Measurements from ENCODE around the gene CFAP251.
"Not testable (repeated sequence)": the region's sequence is repeated elsewhere in the genome, so short reads cannot be mapped to it uniquely, and the experiment has no call there.

The CFAP251 gene

GRCh38 chr12:122030424-122031035 lies 112.1 kb downstream of the CFAP251 start:
- no peak overlapping the region for H3K4me3 ChIP-seq (ENCODE audit: low read depth, low read length)
- no peak for TF ChIP-seq CTCF (IDR thresholded peaks at IDR 0.05; ENCODE audit: borderline replicate concordance, insufficient read depth, low read depth, low read length)

- TF ChIP-seq CTCF (IDR thresholded peaks at IDR 0.05; ENCODE audit: borderline replicate concordance, insufficient read depth, low read depth, low read length), result peak; percentile 88
- H3K4me3 ChIP-seq (ENCODE audit: low read depth, low read length), result no peak overlapping the region
Measured at GRCh38 chr12:122031342-122032216, 113.2 kb downstream of the CFAP251 start.

GRCh38 chr12:122032580-122032979 lies 114.2 kb downstream of the CFAP251 start:
- no peak for TF ChIP-seq CTCF (IDR thresholded peaks at IDR 0.05; ENCODE audit: borderline replicate concordance, insufficient read depth, low read depth, low read length)
- no peak overlapping the region for H3K4me3 ChIP-seq (ENCODE audit: low read depth, low read length)

GRCh38 chr12:122035292-122035691 lies 116.9 kb downstream of the CFAP251 start:
- H3K4me3 ChIP-seq (ENCODE audit: low read depth, low read length), result no peak overlapping the region
- TF ChIP-seq CTCF (IDR thresholded peaks at IDR 0.05; ENCODE audit: borderline replicate concordance, insufficient read depth, low read depth, low read length), result no peak

- no peak overlapping the region for H3K4me3 ChIP-seq (ENCODE audit: low read depth, low read length)
- no peak for TF ChIP-seq CTCF (IDR thresholded peaks at IDR 0.05; ENCODE audit: borderline replicate concordance, insufficient read depth, low read depth, low read length)
Measured at GRCh38 chr12:122036153-122036552, 117.8 kb downstream of the CFAP251 start.

- TF ChIP-seq CTCF (IDR thresholded peaks at IDR 0.05; ENCODE audit: borderline replicate concordance, insufficient read depth, low read depth, low read length), result no peak
- H3K4me3 ChIP-seq (ENCODE audit: low read depth, low read length), result no peak overlapping the region
Measured at GRCh38 chr12:122040579-122041386, 122.4 kb downstream of the CFAP251 start.

GRCh38 chr12:122041458-122041857 lies 123.1 kb downstream of the CFAP251 start:
- not testable (repeated sequence) for H3K4me3 ChIP-seq (ENCODE audit: low read depth, low read length)

All from GM12875 (cell line).